Measurements from ENCODE around the gene SETD3. TPM values are rescaled to one million over a fixed set of nuclear protein-coding genes. Genes with fewer than 3 reads are reported as not detected.

Gene SETD3
- total RNA-seq, 1 donor from 2014 or later = 49.1 TPM

DNA sequence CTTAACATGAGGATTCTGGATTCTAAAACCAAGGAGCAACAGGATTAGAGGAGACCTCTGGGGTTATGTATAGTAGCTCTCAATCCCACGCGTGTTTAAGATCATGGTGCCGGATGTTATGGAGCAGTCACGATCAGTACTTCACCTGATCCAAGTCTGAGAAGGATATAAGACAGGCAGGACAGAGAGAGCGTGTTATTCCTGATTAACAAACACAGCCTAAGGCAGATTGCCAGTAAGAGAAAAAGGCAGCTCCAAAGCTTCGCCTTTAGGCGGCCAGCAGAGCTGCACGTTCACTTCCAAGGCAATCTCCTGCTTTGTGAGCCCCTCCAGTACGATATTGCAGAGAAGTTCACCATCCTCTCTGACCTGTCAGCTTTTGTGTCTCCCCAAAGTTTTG is 5.5 kb downstream of the SETD3 start:
- Mint-ChIP-seq H3K27me3 (ENCODE audit: unreplicated experiment) (no peaks in the 10 kb centered on the region), H3K36me3 (ENCODE audit: unreplicated experiment) (no peaks in the 10 kb centered on the region)

GRCh38 chr14:99473458-99473857 is 7.2 kb downstream of the SETD3 start:
- H3K27ac Mint-ChIP-seq (ENCODE audit: unreplicated experiment) = no peak overlapping the region
- H3K27me3 Mint-ChIP-seq (ENCODE audit: unreplicated experiment) = no peaks in the 10 kb centered on the region
- no peaks in the 10 kb centered on the region for H3K36me3 Mint-ChIP-seq (ENCODE audit: unreplicated experiment)
- TF ChIP-seq, protein P1, sequence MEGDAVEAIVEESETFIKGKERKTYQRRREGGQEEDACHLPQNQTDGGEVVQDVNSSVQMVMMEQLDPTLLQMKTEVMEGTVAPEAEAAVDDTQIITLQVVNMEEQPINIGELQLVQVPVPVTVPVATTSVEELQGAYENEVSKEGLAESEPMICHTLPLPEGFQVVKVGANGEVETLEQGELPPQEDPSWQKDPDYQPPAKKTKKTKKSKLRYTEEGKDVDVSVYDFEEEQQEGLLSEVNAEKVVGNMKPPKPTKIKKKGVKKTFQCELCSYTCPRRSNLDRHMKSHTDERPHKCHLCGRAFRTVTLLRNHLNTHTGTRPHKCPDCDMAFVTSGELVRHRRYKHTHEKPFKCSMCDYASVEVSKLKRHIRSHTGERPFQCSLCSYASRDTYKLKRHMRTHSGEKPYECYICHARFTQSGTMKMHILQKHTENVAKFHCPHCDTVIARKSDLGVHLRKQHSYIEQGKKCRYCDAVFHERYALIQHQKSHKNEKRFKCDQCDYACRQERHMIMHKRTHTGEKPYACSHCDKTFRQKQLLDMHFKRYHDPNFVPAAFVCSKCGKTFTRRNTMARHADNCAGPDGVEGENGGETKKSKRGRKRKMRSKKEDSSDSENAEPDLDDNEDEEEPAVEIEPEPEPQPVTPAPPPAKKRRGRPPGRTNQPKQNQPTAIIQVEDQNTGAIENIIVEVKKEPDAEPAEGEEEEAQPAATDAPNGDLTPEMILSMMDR (IDR thresholded peaks at IDR 0.05) = no peak
- no peak overlapping the region for H3K4me3 Mint-ChIP-seq (ENCODE audit: unreplicated experiment)
- H3K9me3 Mint-ChIP-seq (ENCODE audit: unreplicated experiment) = no peaks in the 10 kb centered on the region
- H3K4me1 Mint-ChIP-seq (ENCODE audit: unreplicated experiment) = peaks cover 40% of the 10 kb centered on the region
- DNase-seq (ENCODE audit: extremely low spot score, unreplicated experiment) = no peak

More for the DNA sequence above, 5.5 kb downstream of the SETD3 start:
- TF ChIP-seq, protein P1 (IDR thresholded peaks at IDR 0.05) = no peak
- H3K27ac Mint-ChIP-seq (ENCODE audit: unreplicated experiment) = no peak overlapping the region
- peaks cover 40% of the 10 kb centered on the region for H3K4me1 Mint-ChIP-seq (ENCODE audit: unreplicated experiment)
- H3K9me3 Mint-ChIP-seq (ENCODE audit: unreplicated experiment) = no peaks in the 10 kb centered on the region
- no peak overlapping the region for H3K4me3 Mint-ChIP-seq (ENCODE audit: unreplicated experiment)
- no peak for DNase-seq (ENCODE audit: extremely low spot score, unreplicated experiment)

DNA sequence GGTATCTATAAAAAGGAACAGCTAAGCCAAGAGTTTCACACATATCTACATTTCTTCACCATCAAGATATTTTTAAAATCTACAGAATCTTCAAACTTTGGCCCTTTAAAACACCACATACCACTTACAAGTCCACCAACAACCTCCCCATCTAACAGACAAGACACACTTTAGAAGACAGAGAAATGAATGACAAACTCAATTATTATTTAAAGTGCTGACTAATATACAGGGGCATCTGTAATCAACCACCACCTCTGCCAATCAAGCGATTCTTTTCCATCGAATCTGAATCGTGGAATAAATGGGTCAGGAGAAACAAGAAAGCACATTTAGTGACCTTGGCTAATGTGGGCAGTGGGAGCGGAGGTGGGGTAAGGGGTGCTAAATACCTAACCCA is 7.7 kb downstream of the SETD3 start:
- no peak overlapping the region for H3K27ac Mint-ChIP-seq (ENCODE audit: unreplicated experiment)
- no peaks in the 10 kb centered on the region for H3K36me3 Mint-ChIP-seq (ENCODE audit: unreplicated experiment)
- TF ChIP-seq, protein P1 (IDR thresholded peaks at IDR 0.05) = no peak
- no peaks in the 10 kb centered on the region for H3K27me3 Mint-ChIP-seq (ENCODE audit: unreplicated experiment)
- no peak overlapping the region for H3K4me3 Mint-ChIP-seq (ENCODE audit: unreplicated experiment)
- peaks cover 39% of the 10 kb centered on the region for H3K4me1 Mint-ChIP-seq (ENCODE audit: unreplicated experiment)
- DNase-seq (ENCODE audit: extremely low spot score, unreplicated experiment) = no peak
- no peaks in the 10 kb centered on the region for H3K9me3 Mint-ChIP-seq (ENCODE audit: unreplicated experiment)

DNA sequence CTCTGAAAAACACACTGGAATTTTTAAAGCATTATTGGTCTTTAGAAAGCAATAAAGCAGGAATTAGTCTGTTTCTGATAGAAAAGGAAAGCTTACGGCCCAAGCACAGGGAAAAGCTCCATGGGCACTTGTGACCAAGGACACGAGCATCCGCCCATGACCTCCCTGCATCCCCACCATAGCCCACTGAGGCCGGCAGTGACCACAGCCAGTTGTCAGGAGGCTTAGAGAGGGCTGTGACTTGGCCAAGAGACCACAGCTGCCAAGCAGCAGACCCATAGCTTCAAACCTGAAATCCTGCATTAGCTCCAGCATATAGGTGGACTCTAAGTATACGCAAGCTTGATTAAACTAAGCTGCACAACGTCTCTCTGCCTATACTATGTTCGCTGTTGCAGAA is 8.9 kb downstream of the SETD3 start:
- no peaks in the 10 kb centered on the region for H3K27me3 Mint-ChIP-seq (ENCODE audit: unreplicated experiment)
- no peak overlapping the region for H3K4me3 Mint-ChIP-seq (ENCODE audit: unreplicated experiment)
- no peak for DNase-seq (ENCODE audit: extremely low spot score, unreplicated experiment)
- no peaks in the 10 kb centered on the region for H3K9me3 Mint-ChIP-seq (ENCODE audit: unreplicated experiment)
- no peaks in the 10 kb centered on the region for H3K36me3 Mint-ChIP-seq (ENCODE audit: unreplicated experiment)
- peaks cover 46% of the 10 kb centered on the region for H3K4me1 Mint-ChIP-seq (ENCODE audit: unreplicated experiment)
- H3K27ac Mint-ChIP-seq (ENCODE audit: unreplicated experiment) = no peak overlapping the region
- TF ChIP-seq, protein P1 (IDR thresholded peaks at IDR 0.05) = no peak

DNA sequence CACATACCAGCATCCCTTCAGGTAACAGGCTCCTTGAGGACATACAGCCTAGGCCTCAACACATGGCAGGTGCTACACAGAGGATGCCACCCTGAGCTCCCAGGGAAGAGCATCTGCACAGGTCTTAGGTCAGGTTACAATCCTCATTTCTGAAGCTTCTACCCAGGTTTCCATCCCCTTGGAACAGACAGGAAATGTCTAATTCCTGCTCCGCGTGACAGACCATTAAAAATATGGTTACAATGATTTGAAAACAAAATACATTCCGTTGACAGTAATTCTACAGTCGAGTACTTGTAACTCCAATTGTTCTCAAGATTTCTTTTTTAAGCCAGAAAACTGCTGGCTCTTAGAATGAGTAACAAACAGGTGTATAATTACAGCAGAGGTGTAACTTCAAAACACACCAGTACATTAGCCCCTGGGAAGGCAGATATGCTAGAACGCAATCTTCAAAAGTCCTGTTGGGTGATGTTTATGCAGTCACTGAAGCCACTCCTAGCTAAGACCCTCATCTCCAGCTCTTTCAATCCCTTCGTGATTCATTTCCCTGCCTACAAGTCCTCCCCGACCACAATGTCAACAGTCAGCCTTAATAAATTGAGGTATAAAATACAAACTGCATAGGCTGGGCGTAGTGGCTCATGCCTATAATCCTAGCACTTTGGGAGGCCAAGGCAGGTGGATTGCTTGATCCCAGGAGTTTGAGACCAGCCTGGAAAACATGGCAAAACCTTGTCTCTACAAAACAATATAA is 11.6 kb downstream of the SETD3 start:
- no peak overlapping the region for H3K4me3 Mint-ChIP-seq (ENCODE audit: unreplicated experiment)
- TF ChIP-seq, protein P1 (IDR thresholded peaks at IDR 0.05) = no peak
- H3K9me3 Mint-ChIP-seq (ENCODE audit: unreplicated experiment) = no peaks in the 10 kb centered on the region
- H3K27me3 Mint-ChIP-seq (ENCODE audit: unreplicated experiment) = no peaks in the 10 kb centered on the region
- H3K36me3 Mint-ChIP-seq (ENCODE audit: unreplicated experiment) = no peaks in the 10 kb centered on the region
- peaks cover 46% of the 10 kb centered on the region for H3K4me1 Mint-ChIP-seq (ENCODE audit: unreplicated experiment)
- no peak for DNase-seq (ENCODE audit: extremely low spot score, unreplicated experiment)
- no peak overlapping the region for H3K27ac Mint-ChIP-seq (ENCODE audit: unreplicated experiment)
